ENCODE data around the gene ZNF691.

DNA sequence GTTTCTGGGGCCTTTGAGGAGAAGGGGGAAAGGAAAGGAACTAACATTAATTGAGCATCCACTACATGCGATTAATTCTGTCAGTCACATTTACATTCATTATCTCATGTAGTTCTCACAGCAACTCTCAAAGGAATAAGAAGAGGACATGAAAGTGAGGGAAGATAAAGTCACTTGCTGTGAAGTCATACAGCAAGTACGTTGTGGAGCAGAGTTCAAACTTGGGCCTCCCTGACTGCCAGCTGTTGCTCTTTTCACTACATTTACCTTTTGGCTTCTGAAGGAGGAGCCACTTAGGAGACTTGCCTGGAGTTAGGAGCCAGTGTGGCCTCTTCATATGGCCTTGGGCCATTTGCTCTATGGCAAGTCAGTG lies 6.2 kb downstream of the ZNF691 start:
- TF ChIP-seq POLR2A (IDR thresholded peaks at IDR 0.05; ENCODE audit: low read depth) (no peak), POLR2AphosphoS5 (IDR thresholded peaks at IDR 0.05) (no peak), EP300 (IDR thresholded peaks at IDR 0.05) (no peak)
- TF ChIP-seq, protein P1, sequence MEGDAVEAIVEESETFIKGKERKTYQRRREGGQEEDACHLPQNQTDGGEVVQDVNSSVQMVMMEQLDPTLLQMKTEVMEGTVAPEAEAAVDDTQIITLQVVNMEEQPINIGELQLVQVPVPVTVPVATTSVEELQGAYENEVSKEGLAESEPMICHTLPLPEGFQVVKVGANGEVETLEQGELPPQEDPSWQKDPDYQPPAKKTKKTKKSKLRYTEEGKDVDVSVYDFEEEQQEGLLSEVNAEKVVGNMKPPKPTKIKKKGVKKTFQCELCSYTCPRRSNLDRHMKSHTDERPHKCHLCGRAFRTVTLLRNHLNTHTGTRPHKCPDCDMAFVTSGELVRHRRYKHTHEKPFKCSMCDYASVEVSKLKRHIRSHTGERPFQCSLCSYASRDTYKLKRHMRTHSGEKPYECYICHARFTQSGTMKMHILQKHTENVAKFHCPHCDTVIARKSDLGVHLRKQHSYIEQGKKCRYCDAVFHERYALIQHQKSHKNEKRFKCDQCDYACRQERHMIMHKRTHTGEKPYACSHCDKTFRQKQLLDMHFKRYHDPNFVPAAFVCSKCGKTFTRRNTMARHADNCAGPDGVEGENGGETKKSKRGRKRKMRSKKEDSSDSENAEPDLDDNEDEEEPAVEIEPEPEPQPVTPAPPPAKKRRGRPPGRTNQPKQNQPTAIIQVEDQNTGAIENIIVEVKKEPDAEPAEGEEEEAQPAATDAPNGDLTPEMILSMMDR (IDR thresholded peaks at IDR 0.05) = no peak

Measured in esophagus muscularis mucosa (tissue), 4 donors.